RCC 7860 (cell line): ENCODE measurements around the gene ABCC2.
"Not testable (repeated sequence)": the region's sequence is repeated elsewhere in the genome, so short reads cannot be mapped to it uniquely, and the experiment has no call there.

ENCODE experiments used
- DNase-seq: peaks from one replicate; pipeline ENCODE4 v3.0.0-alpha.2; 2015; ENCODE audit warnings: low spot score
- FAIRE-seq: peaks from 2 replicates; lab custom pipeline; 2012; peaks lifted over from hg19 to GRCh38; lab: Jason Lieb, UNC

The ABCC2 gene

GRCh38 chr10:99807786-99808185 is 25.3 kb downstream of the ABCC2 start:
- FAIRE-seq (no peak), DNase-seq (no peak)

- DNase-seq, result no peak
- FAIRE-seq, result no peak
These were observed 25.8 kb downstream of the ABCC2 start for GRCh38 chr10:99808270-99808669.

- DNase-seq (no peak), FAIRE-seq (no peak)
These were observed 27.0 kb downstream of the ABCC2 start for GRCh38 chr10:99809481-99809880.

GRCh38 chr10:99809931-99810615 is 27.6 kb downstream of the ABCC2 start:
- no peak for FAIRE-seq

GRCh38 chr10:99812177-99812576 is 29.7 kb downstream of the ABCC2 start:
- DNase-seq, result no peak
- no peak for FAIRE-seq

More at GRCh38 chr10:99809931-99810615, 27.6 kb downstream of the ABCC2 start:
- DNase-seq, result no peak

- FAIRE-seq (no peak), DNase-seq (no peak)
These were observed 31.7 kb downstream of the ABCC2 start for GRCh38 chr10:99814143-99814542.

- no peak for DNase-seq
- no peak for FAIRE-seq
These were observed 33.2 kb downstream of the ABCC2 start for GRCh38 chr10:99815621-99816020.

- FAIRE-seq (no peak), DNase-seq (no peak)
These were observed 45.5 kb downstream of the ABCC2 start for GRCh38 chr10:99827936-99828335.

GRCh38 chr10:99828464-99828863 is 46.0 kb downstream of the ABCC2 start:
- no peak for DNase-seq
- FAIRE-seq, result no peak

GRCh38 chr10:99832439-99832838 is 50.0 kb downstream of the ABCC2 start:
- FAIRE-seq (no peak), DNase-seq (no peak)

GRCh38 chr10:99834410-99834809 is 52.0 kb downstream of the ABCC2 start:
- DNase-seq (peak; percentile 91), FAIRE-seq (peak; percentile 86)

- DNase-seq, result no peak
- no peak for FAIRE-seq
These were observed 53.5 kb downstream of the ABCC2 start for GRCh38 chr10:99835947-99836346.

- no peak for FAIRE-seq
- DNase-seq, result no peak
These were observed 54.3 kb downstream of the ABCC2 start for GRCh38 chr10:99836711-99837110.

- not testable (repeated sequence) for DNase-seq, FAIRE-seq
These were observed 58.4 kb downstream of the ABCC2 start for GRCh38 chr10:99840859-99841258.

GRCh38 chr10:99841746-99842145 is 59.3 kb downstream of the ABCC2 start:
- DNase-seq (no peak), FAIRE-seq (no peak)

- no peak for DNase-seq
- FAIRE-seq, result no peak
These were observed 60.9 kb downstream of the ABCC2 start for GRCh38 chr10:99843310-99843709.

- no peak for DNase-seq
- no peak for FAIRE-seq
These were observed 62.1 kb downstream of the ABCC2 start for GRCh38 chr10:99844433-99844955.

GRCh38 chr10:99845837-99846382 is 63.5 kb downstream of the ABCC2 start:
- DNase-seq (peak; percentile 79), FAIRE-seq (peak; percentile 72)

GRCh38 chr10:99849057-99849456 is 66.6 kb downstream of the ABCC2 start:
- FAIRE-seq, result no peak

GRCh38 chr10:99849536-99849935 is 67.1 kb downstream of the ABCC2 start:
- FAIRE-seq, result no peak
- DNase-seq, result no peak

More at GRCh38 chr10:99849057-99849456, 66.6 kb downstream of the ABCC2 start:
- no peak for DNase-seq

GRCh38 chr10:99850021-99850766 is 67.8 kb downstream of the ABCC2 start:
- DNase-seq (no peak), FAIRE-seq (no peak)
